Gastrocnemius medialis (tissue), 4 donors: Measurements from ENCODE around the gene MOSPD3.

Experiments
- CTCF ChIP-seq, 5 experiments: fragments of 450-650 bp in 3 of 5; fragments of 200-600 bp in 2 of 5; sonication (generic) in 2 of 5; IDR thresholded peaks in 4 of 5; conservative IDR thresholded peaks in 1 of 5; 1 replicate in 4 of 5; 2 replicates in 1 of 5; pipeline ENCODE4 v1.5.1; 2016 to 2019; ENCODE audit warnings: antibody characterized with exemption in 5 of 5, mild to moderate bottlenecking in 3 of 5, moderate library complexity in 3 of 5
- POLR2A ChIP-seq, 2 donors: fragments of 450-650 bp; IDR thresholded peaks; one replicate each; pipeline ENCODE4 v1.6.1; 2017; ENCODE audit warnings: antibody characterized with exemption in 2 of 2, mild to moderate bottlenecking in 2 of 2, moderate library complexity in 2 of 2

GRCh38 chr7:100563809-100564400 is 48.4 kb upstream of the MOSPD3 start:
- TF ChIP-seq CTCF (IDR thresholded peaks at IDR 0.05 in 4 of 5, conservative IDR thresholded peaks at IDR 0.05 in 1 of 5) (peak; percentile 81 to 94 (median 89)), POLR2A (IDR thresholded peaks at IDR 0.05) (no peak)
